Esophagus muscularis mucosa (tissue), 4 donors: ENCODE measurements around the gene ZFPM1. TPM values are rescaled to one million over a fixed set of nuclear protein-coding genes. Genes with fewer than 3 reads are reported as not detected.
A peak's percentile ranks its signal among the peaks of the same experiment; 100 is the strongest.

ENCODE experiments used
- DNase-seq: peaks from one replicate; pipeline ENCODE4 v3.0.0-alpha.2; 2017; ENCODE audit errors: extremely low spot score
- H3K27ac ChIP-seq, 4 donors: fragments of 200-600 bp; sonication (generic); replicated peaks in 1 of 4; 1 replicate in 3 of 4; 2 replicates in 1 of 4; pipeline ENCODE4 v1.5.1; 2016 to 2019; ENCODE audit warnings: mild to moderate bottlenecking in 1 of 4
- H3K27me3 ChIP-seq, 4 donors: fragments of 200-600 bp; sonication (generic); one replicate each; pipeline versions ENCODE4 v1.5.1 to v1.6.0; 2016 to 2019
- H3K36me3 ChIP-seq, 4 donors: fragments of 200-600 bp; sonication (generic); one replicate each; pipeline ENCODE4 v1.5.1; 2016 to 2019
- H3K4me1 ChIP-seq, 4 donors: fragments of 200-600 bp; sonication (generic); one replicate each; pipeline ENCODE4 v1.5.1; 2016 to 2019
- H3K4me3 ChIP-seq, 4 donors: fragments of 200-600 bp; sonication (generic); 1 replicate in 2 of 4; 2 replicates in 2 of 4; pipeline ENCODE4 v1.5.1; 2016 to 2019; ENCODE audit warnings: mild to moderate bottlenecking in 4 of 4, moderate library complexity in 1 of 4
- H3K9me3 ChIP-seq, 4 donors: fragments of 200-600 bp; sonication (generic); 1 replicate in 3 of 4; 2 replicates in 1 of 4; pipeline ENCODE4 v1.5.1; 2016 to 2019
- CTCF ChIP-seq, 3 experiments: fragments of 200-600 bp in 2 of 3; fragments of 450-650 bp in 1 of 3; sonication (generic) in 2 of 3; IDR thresholded peaks; one replicate each; pipeline ENCODE4 v1.5.1; 2017 to 2019; ENCODE audit warnings: antibody characterized with exemption in 3 of 3, mild to moderate bottlenecking in 2 of 3, moderate library complexity in 1 of 3
- EP300 ChIP-seq: sonication (generic); formaldehyde crosslinking; IDR thresholded peaks from one replicate; pipeline ENCODE4 v1.6.1; 2017; ENCODE audit warnings: antibody characterized with exemption
- POLR2A ChIP-seq: fragments of 450-650 bp; IDR thresholded peaks from one replicate; pipeline ENCODE4 v1.6.1; 2017; ENCODE audit warnings: antibody characterized with exemption, moderate library complexity, mild to moderate bottlenecking, low read depth
- POLR2AphosphoS5 ChIP-seq, 2 donors: sonication (generic); formaldehyde crosslinking; IDR thresholded peaks; one replicate each; pipeline ENCODE4 v1.6.1; 2017; ENCODE audit warnings: antibody characterized with exemption in 2 of 2
- WGBS: methylation state at CpG from one replicate; pipeline ENCODE4 v1.1.5; 2018; 5-methylcytosine and 5-hydroxymethylcytosine counted together
- intact Hi-C: fragments of 100-400 bp; cut with DNase I; formaldehyde crosslinking; loops from one replicate; pipeline ENCODE4 v1.15.1; 2023
- total RNA-seq, 4 donors: library from RNA; depleted of rRNA; stranded (reverse); fragments of >200 nt; gene quantifications; one replicate each; pipeline versions ENCODE4 v1.1.0 to v1.2.1, GENCODE V29; 2016

Gene ZFPM1
- total RNA-seq, 4 donors from 2014 or later: 0.42 to 1.4 (median 1.0) TPM

- no peak for DNase-seq
- H3K36me3 ChIP-seq: peaks cover 0 to 2% (median under 1%) of the 10 kb centered on the region in 4 donors
- H3K27ac ChIP-seq: peak overlapping the region in 3 of 4 donors; percentile 40 to 85 (median 59)
- no peaks in the 10 kb centered on the region for H3K9me3 ChIP-seq
- TF ChIP-seq EP300: no peak
- TF ChIP-seq POLR2A: no peak
- no peak for TF ChIP-seq POLR2AphosphoS5 (IDR thresholded peaks at IDR 0.05)
- TF ChIP-seq CTCF (IDR thresholded peaks at IDR 0.05): no peak
- intact Hi-C loops: no loop called here
- H3K27me3 ChIP-seq: peaks cover 0 to 26% (median 7%) of the 10 kb centered on the region in 4 donors
- peaks cover 18 to 34% (median 29%) of the 10 kb centered on the region in 4 donors for H3K4me1 ChIP-seq
- H3K4me3 ChIP-seq: peak overlapping the region; percentile 74 to 99 (median 75)
- 94% methylated on average over 9 of the region's 22 CpGs for WGBS
Observed at GRCh38 chr16:88535191-88535856, 82.2 kb downstream of the ZFPM1 start.

GRCh38 chr16:88535857-88536222, 82.8 kb downstream of the ZFPM1 start:
- intact Hi-C loops: no loop called here
- Histone ChIP-seq H3K36me3 (no peaks in the 10 kb centered on the region), H3K27ac (no peak overlapping the region), H3K4me3 (no peak overlapping the region), H3K27me3 (peaks cover 0 to 31% (median 10%) of the 10 kb centered on the region in 4 donors), H3K4me1 (peaks cover 18 to 34% (median 29%) of the 10 kb centered on the region in 4 donors), H3K9me3 (no peaks in the 10 kb centered on the region)
- no peak for DNase-seq
- 91% methylated on average over 9 of the region's 9 CpGs for WGBS
- no peak for TF ChIP-seq POLR2A
- TF ChIP-seq POLR2AphosphoS5 (IDR thresholded peaks at IDR 0.05): no peak
- TF ChIP-seq CTCF (IDR thresholded peaks at IDR 0.05): no peak

GRCh38 chr16:88536510-88536909, 83.4 kb downstream of the ZFPM1 start:
- H3K4me3 ChIP-seq: no peak overlapping the region
- H3K27ac ChIP-seq: no peak overlapping the region
- H3K9me3 ChIP-seq: no peaks in the 10 kb centered on the region
- peaks cover 0 to 38% (median 13%) of the 10 kb centered on the region in 4 donors for H3K27me3 ChIP-seq
- H3K4me1 ChIP-seq: peaks cover 18 to 34% (median 29%) of the 10 kb centered on the region in 4 donors
- TF ChIP-seq POLR2AphosphoS5 (IDR thresholded peaks at IDR 0.05): no peak
- TF ChIP-seq POLR2A: no peak
- TF ChIP-seq EP300: no peak
- DNase-seq: no peak
- no peaks in the 10 kb centered on the region for H3K36me3 ChIP-seq
- WGBS: 88% methylated on average over 10 of the region's 11 CpGs
- intact Hi-C loops: no loop called here

GRCh38 chr16:88536971-88537751, 84.1 kb downstream of the ZFPM1 start:
- DNase-seq: no peak
- Histone ChIP-seq H3K27me3 (peaks cover 0 to 45% (median 13%) of the 10 kb centered on the region in 4 donors), H3K27ac (no peak overlapping the region), H3K9me3 (peaks cover 0 to 3% (median 0%) of the 10 kb centered on the region in 4 donors), H3K4me1 (peaks cover 18 to 27% (median 26%) of the 10 kb centered on the region in 4 donors), H3K4me3 (no peak overlapping the region), H3K36me3 (no peaks in the 10 kb centered on the region)
- 73% methylated on average over 21 of the region's 31 CpGs for WGBS
- intact Hi-C loops: no loop called here
- no peak for TF ChIP-seq POLR2A

- Histone ChIP-seq H3K36me3 (no peaks in the 10 kb centered on the region), H3K4me1 (peaks cover 11 to 20% (median 19%) of the 10 kb centered on the region in 4 donors), H3K27me3 (peaks cover 0 to 52% (median 13%) of the 10 kb centered on the region in 4 donors), H3K9me3 (peaks cover 0 to 10% (median 6%) of the 10 kb centered on the region in 4 donors), H3K4me3 (no peak overlapping the region), H3K27ac (no peak overlapping the region)
- TF ChIP-seq CTCF (IDR thresholded peaks at IDR 0.05): no peak
- no peak for TF ChIP-seq POLR2AphosphoS5 (IDR thresholded peaks at IDR 0.05)
- TF ChIP-seq POLR2A: no peak
- no peak for TF ChIP-seq EP300
- 77% methylated on average over 4 of the region's 4 CpGs for WGBS
- intact Hi-C loops: no loop called here
- DNase-seq: no peak
Observed at GRCh38 chr16:88537859-88538258, 84.8 kb downstream of the ZFPM1 start.
